Measurements from ENCODE around the gene PRKCE.
A peak's percentile ranks its signal among the peaks of the same experiment; 100 is the strongest.

The PRKCE gene

DNA sequence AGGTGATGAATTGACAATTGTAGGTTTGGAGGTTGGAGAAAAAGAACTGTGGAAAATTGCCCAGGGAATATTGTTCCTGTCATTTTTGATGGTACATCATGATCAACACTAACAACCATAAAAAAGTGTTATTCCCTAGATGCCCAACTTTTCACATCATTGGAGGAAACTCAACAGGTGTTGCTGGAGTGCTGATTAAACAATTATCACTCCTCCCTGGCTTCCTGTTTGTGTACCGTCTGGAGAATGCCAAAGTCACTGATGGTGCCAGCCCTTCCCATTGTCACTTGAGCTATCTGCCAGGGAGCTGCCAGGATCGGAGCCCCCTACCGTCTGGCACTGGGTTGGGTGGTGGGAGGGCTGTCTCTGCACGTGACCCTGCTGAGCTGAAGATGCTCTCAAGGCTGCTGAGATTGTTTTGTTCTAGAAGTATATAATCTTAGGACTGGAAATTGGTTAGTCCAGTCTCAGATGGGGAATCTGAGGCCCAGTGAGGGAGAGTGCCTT, 156.9 kb downstream of the PRKCE start:
- H3K4me3 ChIP-seq (ENCODE audit: control insufficient read depth, low read depth, low read length): no peak overlapping the region
- DNase-seq (ENCODE audit: low read depth): no peak
- TF ChIP-seq, protein P1, sequence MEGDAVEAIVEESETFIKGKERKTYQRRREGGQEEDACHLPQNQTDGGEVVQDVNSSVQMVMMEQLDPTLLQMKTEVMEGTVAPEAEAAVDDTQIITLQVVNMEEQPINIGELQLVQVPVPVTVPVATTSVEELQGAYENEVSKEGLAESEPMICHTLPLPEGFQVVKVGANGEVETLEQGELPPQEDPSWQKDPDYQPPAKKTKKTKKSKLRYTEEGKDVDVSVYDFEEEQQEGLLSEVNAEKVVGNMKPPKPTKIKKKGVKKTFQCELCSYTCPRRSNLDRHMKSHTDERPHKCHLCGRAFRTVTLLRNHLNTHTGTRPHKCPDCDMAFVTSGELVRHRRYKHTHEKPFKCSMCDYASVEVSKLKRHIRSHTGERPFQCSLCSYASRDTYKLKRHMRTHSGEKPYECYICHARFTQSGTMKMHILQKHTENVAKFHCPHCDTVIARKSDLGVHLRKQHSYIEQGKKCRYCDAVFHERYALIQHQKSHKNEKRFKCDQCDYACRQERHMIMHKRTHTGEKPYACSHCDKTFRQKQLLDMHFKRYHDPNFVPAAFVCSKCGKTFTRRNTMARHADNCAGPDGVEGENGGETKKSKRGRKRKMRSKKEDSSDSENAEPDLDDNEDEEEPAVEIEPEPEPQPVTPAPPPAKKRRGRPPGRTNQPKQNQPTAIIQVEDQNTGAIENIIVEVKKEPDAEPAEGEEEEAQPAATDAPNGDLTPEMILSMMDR (conservative IDR thresholded peaks at IDR 0.05; ENCODE audit: control insufficient read depth, insufficient read depth, low read depth, low read length): no peak

GRCh38 chr2:45809205-45809604, 157.7 kb downstream of the PRKCE start:
- TF ChIP-seq, protein P1 (conservative IDR thresholded peaks at IDR 0.05; ENCODE audit: control insufficient read depth, insufficient read depth, low read depth, low read length): no peak
- no peak overlapping the region for H3K4me3 ChIP-seq (ENCODE audit: control insufficient read depth, low read depth, low read length)
- no peak for DNase-seq (ENCODE audit: low read depth)

GRCh38 chr2:45812011-45812500, 160.6 kb downstream of the PRKCE start:
- TF ChIP-seq, protein P1 (conservative IDR thresholded peaks at IDR 0.05; ENCODE audit: control insufficient read depth, insufficient read depth, low read depth, low read length): no peak
- peak; percentile 97 for DNase-seq (ENCODE audit: low read depth)
- H3K4me3 ChIP-seq (ENCODE audit: control insufficient read depth, low read depth, low read length): no peak overlapping the region

DNA sequence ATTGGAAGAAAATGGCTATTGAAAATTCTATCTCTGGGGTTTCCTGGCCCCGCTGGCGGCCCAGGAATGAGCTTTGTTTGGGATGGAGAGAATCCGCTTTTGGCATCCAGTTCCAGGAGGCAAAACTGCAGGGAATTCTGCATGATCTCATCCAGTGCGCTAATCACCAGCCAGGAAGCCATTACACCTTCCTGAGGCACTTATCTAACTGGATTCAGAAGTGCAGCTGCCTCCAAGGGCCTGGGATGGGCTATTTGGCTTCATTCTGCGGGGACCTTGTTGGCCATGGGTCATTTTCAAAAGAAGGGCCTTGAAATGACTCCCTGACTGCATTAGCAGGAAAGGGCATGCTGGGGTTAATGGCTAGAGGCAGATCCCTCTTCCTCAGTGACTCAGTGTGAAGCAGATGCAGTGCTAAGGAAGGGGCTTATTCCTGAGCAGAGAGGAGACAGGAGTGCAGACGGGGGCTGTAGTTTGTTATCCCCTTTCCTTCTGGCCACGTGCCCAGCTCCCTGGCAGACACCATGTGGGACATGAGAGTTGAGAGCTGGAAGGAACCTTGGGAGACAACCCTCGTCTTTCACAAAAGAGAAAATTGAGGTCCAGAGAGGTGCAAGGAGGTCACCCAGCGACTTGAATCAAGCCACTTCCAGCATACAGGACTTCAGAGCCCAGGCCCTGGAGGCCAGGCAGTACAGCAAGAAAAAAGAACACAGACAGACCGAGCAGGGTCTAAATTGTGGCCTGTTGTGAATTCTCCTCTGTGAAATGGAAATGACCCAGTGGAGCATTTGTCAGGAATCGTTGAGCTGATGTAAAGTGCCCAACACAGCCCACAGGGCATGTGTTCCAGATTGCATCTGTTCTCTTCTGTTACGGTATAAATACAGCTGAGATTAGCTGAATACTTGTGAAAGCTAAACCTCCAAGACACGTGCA, 161.8 kb downstream of the PRKCE start:
- TF ChIP-seq, protein P1 (conservative IDR thresholded peaks at IDR 0.05; ENCODE audit: control insufficient read depth, insufficient read depth, low read depth, low read length): no peak

GRCh38 chr2:45814488-45814887, 163.0 kb downstream of the PRKCE start:
- peak; percentile 80 for DNase-seq (ENCODE audit: low read depth)
- no peak overlapping the region for H3K4me3 ChIP-seq (ENCODE audit: control insufficient read depth, low read depth, low read length)
- TF ChIP-seq, protein P1 (conservative IDR thresholded peaks at IDR 0.05; ENCODE audit: control insufficient read depth, insufficient read depth, low read depth, low read length): no peak

More for the DNA sequence above, 161.8 kb downstream of the PRKCE start:
- peak; percentile 63 for DNase-seq (ENCODE audit: low read depth)
- H3K4me3 ChIP-seq (ENCODE audit: control insufficient read depth, low read depth, low read length): no peak overlapping the region

GRCh38 chr2:45814951-45815621, 163.6 kb downstream of the PRKCE start:
- TF ChIP-seq, protein P1 (conservative IDR thresholded peaks at IDR 0.05; ENCODE audit: control insufficient read depth, insufficient read depth, low read depth, low read length): no peak
- DNase-seq (ENCODE audit: low read depth): no peak
- H3K4me3 ChIP-seq (ENCODE audit: control insufficient read depth, low read depth, low read length): no peak overlapping the region
